HG02885 (cell line): Measurements from ENCODE around the gene IFT74.
"Not testable (repeated sequence)": the region's sequence is repeated elsewhere in the genome, so short reads cannot be mapped to it uniquely, and the experiment has no call there.

Experiments used
- ATAC-seq: cut with Tn5 transposase; IDR thresholded peaks from one replicate; pipeline ENCODE4 v1.9.1; 2021; ENCODE audit warnings: mild to moderate bottlenecking; ENCODE audit not compliant: unreplicated experiment, poor library complexity

The IFT74 gene

DNA sequence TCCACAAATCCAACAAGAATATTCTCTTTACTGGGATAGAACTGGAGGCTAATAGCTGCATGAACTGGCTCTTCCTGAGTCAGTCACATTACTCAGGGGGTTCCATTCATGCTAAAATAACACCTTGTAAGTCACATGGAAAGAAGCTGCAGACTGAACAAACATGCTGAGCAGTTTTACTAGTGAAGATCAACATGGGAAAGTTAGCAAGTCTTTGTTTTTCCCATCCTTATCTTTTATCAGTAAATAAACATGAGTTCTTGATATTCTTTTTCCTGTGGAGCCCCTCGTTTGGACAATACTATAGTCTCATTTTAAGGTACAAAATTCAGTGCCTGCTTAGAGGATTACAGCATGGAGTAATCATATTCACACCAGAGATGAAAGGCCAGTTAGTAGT is 109.1 kb downstream of the IFT74 start:
- ATAC-seq: no peak

DNA sequence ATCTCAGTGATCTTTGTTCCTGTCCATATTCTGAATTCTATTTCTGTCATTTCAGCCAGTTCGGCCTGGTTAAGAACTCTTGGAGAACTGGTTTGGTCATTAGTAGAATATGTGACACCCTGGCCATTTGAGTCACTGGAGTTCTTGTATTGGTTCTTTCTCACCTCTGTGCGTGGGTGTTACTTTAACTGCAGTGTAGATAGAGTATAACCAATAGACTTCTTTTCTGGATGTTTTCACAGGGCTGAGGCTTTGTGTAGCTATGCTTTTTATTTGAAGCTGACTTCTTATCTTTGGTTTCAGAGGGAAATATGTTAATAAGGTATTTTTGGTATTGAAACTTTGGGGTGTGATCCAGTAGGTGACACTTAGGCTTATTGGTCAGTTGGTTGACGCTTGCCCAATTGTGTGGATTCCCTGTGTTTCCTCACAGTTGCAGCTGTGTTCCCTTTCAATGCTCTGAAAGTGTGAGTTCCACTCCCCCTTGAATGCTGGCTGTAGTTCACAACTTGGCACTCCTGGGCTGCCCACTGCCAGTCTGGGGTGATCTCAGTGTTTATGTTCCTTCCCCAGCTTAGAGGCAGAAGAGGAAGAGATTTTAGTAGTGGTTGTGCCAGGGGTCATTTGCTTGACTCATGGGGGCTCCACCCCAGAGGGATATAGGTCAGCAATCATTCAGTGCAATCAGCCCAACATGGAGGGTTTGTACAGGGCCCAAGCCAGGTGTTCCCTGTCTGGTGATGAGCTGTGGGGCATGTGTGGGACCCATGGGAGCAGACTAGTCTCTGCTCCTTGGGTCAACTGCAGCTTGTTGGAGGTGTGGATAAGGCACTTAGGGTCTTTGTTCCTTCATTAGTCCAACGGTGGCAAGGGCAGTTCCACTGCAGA is 117.9 kb downstream of the IFT74 start:
- no peak for ATAC-seq

- no peak for ATAC-seq
Observed at GRCh38 chr9:27078685-27079084, 122.5 kb downstream of the IFT74 start.

- ATAC-seq: no peak
Observed at GRCh38 chr9:27085456-27085855, 129.2 kb downstream of the IFT74 start.

DNA sequence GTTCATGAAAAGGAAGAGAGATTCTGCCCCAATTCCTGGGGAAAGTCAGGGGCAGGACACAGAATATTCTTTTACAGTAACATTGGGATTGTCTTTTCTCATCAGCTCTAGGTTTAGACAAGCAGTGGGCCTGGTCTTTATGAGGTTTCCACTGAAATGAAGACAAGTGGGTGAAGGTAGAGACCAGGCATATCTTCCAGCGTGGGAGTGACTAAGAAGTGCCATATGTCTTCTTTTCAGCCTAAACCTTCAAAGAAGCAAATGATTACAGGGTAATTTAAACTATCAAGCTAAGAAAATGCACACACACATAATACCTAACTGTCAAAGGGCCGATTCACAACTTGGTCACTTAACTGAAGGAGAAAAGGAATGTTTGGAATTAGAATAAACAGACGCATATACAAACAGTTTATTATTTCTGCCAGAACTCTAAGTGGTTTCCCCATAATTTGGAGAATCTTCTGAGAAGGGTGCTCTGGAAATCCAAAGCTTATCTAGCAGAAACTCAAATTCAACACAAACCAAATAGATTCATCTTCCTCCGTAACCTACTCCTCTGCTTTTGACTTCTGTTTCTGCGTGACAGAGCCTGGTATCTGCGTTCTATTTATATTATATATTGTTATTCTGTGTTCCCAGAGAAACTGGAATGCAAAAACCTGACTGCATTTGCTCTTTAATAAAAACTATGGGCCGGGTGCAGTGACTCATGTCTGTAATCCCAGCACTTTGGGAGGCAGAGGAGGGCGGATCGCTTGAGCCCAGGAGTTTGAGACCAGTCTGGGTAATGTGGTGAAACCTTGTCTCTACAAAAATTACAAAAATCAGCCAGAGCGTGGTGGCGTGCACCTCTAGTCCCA is 130.8 kb downstream of the IFT74 start:
- ATAC-seq: no peak

GRCh38 chr9:27088981-27089380 is 132.8 kb downstream of the IFT74 start:
- ATAC-seq: no peak

- ATAC-seq: no peak
Observed at GRCh38 chr9:27089706-27090105, 133.5 kb downstream of the IFT74 start.

- no peak for ATAC-seq
Observed at GRCh38 chr9:27090231-27090630, 134.0 kb downstream of the IFT74 start.

- no peak for ATAC-seq
Observed at GRCh38 chr9:27090711-27091110, 134.5 kb downstream of the IFT74 start.

- not testable (repeated sequence) for ATAC-seq
Observed at GRCh38 chr9:27092496-27092895, 136.3 kb downstream of the IFT74 start.

DNA sequence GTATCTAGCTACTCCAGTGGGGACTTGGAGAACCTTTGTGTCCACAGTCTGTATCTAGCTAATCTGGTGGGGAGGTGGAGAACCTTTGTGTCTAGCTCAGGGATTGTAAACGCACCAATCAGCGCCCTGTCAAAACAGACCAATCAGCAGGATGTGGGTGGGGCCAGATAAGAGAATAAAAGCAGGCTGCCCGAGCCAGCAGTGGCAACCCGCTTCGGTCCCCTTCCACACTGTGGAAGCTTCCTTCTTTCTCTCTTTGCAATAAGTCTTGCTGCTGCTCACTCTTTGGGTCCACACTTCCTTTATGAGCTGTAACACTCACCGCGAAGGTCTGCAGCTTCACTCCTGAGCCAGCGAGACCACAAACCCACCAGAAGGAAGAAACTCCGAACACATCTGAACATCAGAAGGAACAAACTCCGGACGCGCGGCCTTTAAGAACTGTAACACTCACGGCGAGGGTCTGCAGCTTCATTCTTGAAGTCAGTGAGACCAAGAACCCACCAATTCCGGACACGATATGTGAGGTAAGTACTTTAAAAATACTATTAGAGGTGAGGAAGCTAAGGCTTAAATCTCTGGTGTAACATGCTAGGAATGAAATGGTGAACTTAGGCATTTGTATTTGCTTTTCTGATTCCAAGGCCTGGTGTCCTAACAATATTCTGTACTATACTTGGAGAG is 137.3 kb downstream of the IFT74 start:
- not testable (repeated sequence) for ATAC-seq

DNA sequence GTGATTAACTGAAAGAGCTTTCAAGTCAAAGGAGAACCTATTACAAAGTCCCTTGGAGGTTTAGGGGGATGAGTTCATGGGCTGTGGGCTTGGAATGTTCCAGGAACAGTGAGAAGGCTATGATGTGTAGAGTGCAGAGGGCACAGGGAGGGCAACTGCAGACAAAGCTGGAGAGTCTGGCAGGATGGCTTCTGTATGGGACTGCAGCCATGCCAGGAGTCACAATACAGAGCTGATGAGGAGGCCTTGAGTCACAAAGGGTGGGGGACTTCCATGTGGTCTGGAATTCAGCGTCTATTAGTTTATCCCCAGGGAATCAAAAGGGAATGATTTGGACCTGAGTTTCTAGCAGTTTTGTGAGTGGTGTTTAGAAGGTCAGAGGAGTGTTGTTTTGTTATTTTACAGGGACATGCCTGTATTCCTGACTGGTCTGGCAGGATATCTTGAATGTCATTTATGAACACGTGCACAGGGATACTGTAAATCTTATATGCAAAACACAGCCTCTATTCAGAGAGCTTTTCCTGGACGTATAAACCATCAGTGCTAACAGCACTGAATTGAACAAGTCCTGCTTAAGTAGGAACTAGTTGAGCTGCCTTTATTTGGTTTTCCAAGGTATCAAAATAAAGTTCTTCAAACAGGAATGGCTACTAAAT is 138.6 kb downstream of the IFT74 start:
- no peak for ATAC-seq

DNA sequence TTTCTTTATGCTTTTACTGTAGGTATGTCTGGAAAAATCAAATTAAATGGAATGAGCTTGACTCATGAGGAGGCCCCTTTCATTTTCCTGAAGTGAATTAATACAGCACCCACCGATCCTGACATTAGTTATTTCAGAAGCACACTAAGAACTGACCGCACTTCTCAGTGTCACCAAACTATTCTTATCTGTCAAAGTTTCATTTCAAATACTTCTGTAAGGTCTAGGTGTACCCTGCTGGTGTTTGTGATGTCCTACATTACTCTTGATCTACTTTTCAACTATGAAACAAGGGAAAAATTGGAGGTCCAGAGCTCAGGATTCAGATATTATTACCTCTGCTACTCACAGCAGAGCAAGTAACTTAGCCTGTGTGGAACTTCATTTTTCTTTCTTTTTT is 151.0 kb downstream of the IFT74 start:
- no peak for ATAC-seq

- no peak for ATAC-seq
Observed at GRCh38 chr9:27108981-27109541, 152.8 kb downstream of the IFT74 start, which contains the start of gene TEK. Gene TEK, plus strand, starts transcription at chr9:27109225. Its CDS starts 366 bp downstream, at chr9:27109591.

DNA sequence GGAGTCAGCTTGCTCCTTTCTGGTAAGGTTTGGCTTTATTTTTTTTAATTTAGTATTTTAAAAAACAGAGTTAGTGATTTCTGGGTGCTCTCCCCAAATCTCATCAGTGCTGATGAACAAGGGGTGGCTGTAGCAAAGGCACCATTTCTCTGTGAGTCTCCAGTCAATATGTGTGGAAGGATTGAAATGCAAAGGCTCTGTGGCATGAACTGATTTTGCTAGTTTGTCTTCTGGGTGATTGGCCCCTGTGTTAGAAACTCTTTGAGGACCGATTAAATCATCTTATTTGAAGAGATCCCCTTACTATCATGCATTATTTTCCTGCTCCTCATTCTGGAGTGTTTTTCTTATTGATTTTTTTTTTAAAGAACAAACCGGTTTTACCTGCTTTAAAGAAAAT is 153.4 kb downstream of the IFT74 start:
- ATAC-seq: no peak

- no peak for ATAC-seq
Observed at GRCh38 chr9:27110181-27110580, 154.0 kb downstream of the IFT74 start.

DNA sequence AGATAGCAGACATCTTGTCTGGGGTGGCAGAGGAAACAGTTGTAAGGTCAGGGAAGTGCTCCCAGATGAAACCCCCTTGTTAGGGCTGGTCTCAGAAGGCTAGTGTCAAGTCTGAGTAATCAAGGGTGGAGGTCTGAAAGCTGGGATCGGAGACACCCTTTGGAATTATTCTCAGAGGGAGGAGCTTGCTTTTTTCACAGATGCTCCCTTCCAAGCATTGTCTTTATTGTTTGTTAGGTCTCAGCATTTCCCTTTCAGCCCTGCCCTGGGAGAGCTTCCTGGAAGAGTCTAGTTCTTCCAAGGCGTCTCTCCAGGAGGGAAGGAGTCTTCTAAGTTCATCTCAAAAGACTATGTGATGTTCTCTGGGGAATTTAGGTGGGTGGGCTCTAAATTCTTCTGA is 156.0 kb downstream of the IFT74 start:
- ATAC-seq: no peak
